Hepatocyte (in vitro differentiated cells): ENCODE data around the gene GRAP2. TPM values are rescaled to one million over a fixed set of nuclear protein-coding genes. Genes with fewer than 3 reads are reported as not detected.

Experiments used
- DNase-seq: peaks from one replicate; pipeline ENCODE4 v3.0.0-alpha.2; 2016; ENCODE audit warnings: low spot score
- H2AFZ ChIP-seq: fragments of 200-600 bp; sonication (generic); 2 replicates; pipeline ENCODE4 v1.6.0; 2016; ENCODE audit warnings: antibody characterized with exemption, mild to moderate bottlenecking
- H3K27ac ChIP-seq: fragments of 200-600 bp; sonication (generic); 2 replicates; pipeline ENCODE4 v1.5.1; 2016; ENCODE audit warnings: mild to moderate bottlenecking
- H3K27me3 ChIP-seq: fragments of 200-600 bp; sonication (generic); 2 replicates; pipeline ENCODE4 v1.6.1; 2016
- H3K36me3 ChIP-seq: fragments of 200-600 bp; sonication (generic); replicated peaks from 2 replicates; pipeline ENCODE4 v1.5.1; 2016; ENCODE audit warnings: low read depth; ENCODE audit not compliant: insufficient read depth
- H3K4me1 ChIP-seq: fragments of 200-600 bp; sonication (generic); 2 replicates; pipeline ENCODE4 v1.5.1; 2016; ENCODE audit warnings: mild to moderate bottlenecking, moderate library complexity; ENCODE audit not compliant: insufficient read depth
- H3K4me2 ChIP-seq: fragments of 200-600 bp; sonication (generic); 2 replicates; pipeline ENCODE4 v1.6.0; 2016
- H3K4me3 ChIP-seq: fragments of 200-600 bp; sonication (generic); 2 replicates; pipeline ENCODE4 v1.5.1; 2016; ENCODE audit warnings: mild to moderate bottlenecking
- H3K79me2 ChIP-seq: fragments of 200-600 bp; sonication (generic); 2 replicates; pipeline ENCODE4 v1.6.0; 2017; ENCODE audit warnings: mild to moderate bottlenecking
- H3K9me2 ChIP-seq: fragments of 200-600 bp; sonication (generic); replicated peaks from 2 replicates; pipeline ENCODE4 v1.6.0; 2017; ENCODE audit warnings: mild to moderate bottlenecking; ENCODE audit not compliant: insufficient read depth
- H3K9me3 ChIP-seq: fragments of 200-600 bp; sonication (generic); 2 replicates; pipeline ENCODE4 v1.5.1; 2016; ENCODE audit warnings: low read depth, mild to moderate bottlenecking
- H4K20me1 ChIP-seq: fragments of 200-600 bp; sonication (generic); 2 replicates; pipeline ENCODE4 v1.6.0; 2016; ENCODE audit warnings: mild to moderate bottlenecking; ENCODE audit not compliant: insufficient read depth, poor library complexity, severe bottlenecking
- EZH2 ChIP-seq: fragments of 200-600 bp; sonication (generic); IDR thresholded peaks from 2 replicates; pipeline ENCODE4 v1.6.1; 2016; ENCODE audit warnings: antibody characterized with exemption, mild to moderate bottlenecking, borderline replicate concordance
- EZH2phosphoT487 ChIP-seq: fragments of 200-600 bp; sonication (generic); IDR thresholded peaks from one replicate; pipeline ENCODE4 v1.6.1; 2018; ENCODE audit warnings: antibody characterized with exemption, mild to moderate bottlenecking, low read depth, moderate library complexity; ENCODE audit not compliant: unreplicated experiment, severe bottlenecking
- WGBS: methylation state at CpG from one replicate; pipeline ENCODE4 v1.1.6; 2016; ENCODE audit warnings: low lambda C conversion rate; ENCODE audit errors: missing lambda C conversion rate; 5-methylcytosine and 5-hydroxymethylcytosine counted together
- polyA plus RNA-seq: library from polyadenylated mRNA; unstranded; fragments of >200 nt; fragmentation: Nextera tagmentation; extraction: Ambion mirVana; gene quantifications from 2 replicates; pipeline ENCODE4 v1.2.1, GENCODE V29; 2016
- total RNA-seq: library from RNA; depleted of rRNA; stranded (reverse); fragments of >200 nt; gene quantifications from 2 replicates; pipeline ENCODE4 v1.2.3, GENCODE V29; 2014
- TF ChIP-seq, protein P1 (sequence below): fragments of 200-600 bp; sonication (generic); IDR thresholded peaks from 2 replicates; pipeline ENCODE4 v1.5.1; 2016; ENCODE audit warnings: antibody characterized with exemption, mild to moderate bottlenecking; ENCODE audit not compliant: poor library complexity

The GRAP2 gene
- total and polyA plus RNA-seq, 2 experiments from 2014 or later: 0.51 TPM; not detected in 1

DNA sequence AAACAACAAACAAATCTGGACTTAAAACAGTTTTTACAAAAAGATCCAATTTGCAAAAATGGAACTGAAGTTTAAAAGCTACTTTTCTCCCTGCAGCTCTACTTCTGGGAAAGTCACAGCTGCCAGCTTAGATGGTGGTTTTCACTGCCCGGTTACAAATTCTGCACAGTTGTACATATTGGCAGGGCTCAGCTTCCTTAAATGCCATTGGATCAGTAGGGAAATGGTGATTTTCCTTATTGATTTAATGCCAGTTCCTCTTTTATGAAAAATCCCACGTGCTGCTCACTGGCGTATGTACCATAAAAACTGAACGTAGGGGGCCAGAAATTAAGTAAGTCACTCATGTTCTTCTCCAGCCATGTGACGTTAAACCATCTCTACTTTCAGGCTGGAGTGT lies 22.8 kb downstream of the GRAP2 start:
- H2AFZ ChIP-seq: no peak overlapping the region
- no peaks in the 10 kb centered on the region for H3K9me3 ChIP-seq
- no peak for DNase-seq
- no peaks in the 10 kb centered on the region for H3K27me3 ChIP-seq
- H3K4me3 ChIP-seq: no peak overlapping the region
- H3K36me3 ChIP-seq: no peaks in the 10 kb centered on the region
- H3K79me2 ChIP-seq: no peaks in the 10 kb centered on the region
- WGBS: 78% methylated on average over 5 of the region's 5 CpGs
- TF ChIP-seq EZH2: no peak
- TF ChIP-seq EZH2phosphoT487: no peak
- TF ChIP-seq, protein P1, sequence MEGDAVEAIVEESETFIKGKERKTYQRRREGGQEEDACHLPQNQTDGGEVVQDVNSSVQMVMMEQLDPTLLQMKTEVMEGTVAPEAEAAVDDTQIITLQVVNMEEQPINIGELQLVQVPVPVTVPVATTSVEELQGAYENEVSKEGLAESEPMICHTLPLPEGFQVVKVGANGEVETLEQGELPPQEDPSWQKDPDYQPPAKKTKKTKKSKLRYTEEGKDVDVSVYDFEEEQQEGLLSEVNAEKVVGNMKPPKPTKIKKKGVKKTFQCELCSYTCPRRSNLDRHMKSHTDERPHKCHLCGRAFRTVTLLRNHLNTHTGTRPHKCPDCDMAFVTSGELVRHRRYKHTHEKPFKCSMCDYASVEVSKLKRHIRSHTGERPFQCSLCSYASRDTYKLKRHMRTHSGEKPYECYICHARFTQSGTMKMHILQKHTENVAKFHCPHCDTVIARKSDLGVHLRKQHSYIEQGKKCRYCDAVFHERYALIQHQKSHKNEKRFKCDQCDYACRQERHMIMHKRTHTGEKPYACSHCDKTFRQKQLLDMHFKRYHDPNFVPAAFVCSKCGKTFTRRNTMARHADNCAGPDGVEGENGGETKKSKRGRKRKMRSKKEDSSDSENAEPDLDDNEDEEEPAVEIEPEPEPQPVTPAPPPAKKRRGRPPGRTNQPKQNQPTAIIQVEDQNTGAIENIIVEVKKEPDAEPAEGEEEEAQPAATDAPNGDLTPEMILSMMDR: no peak
- H4K20me1 ChIP-seq: no peaks in the 10 kb centered on the region
- no peak overlapping the region for H3K4me2 ChIP-seq
- H3K27ac ChIP-seq: no peak overlapping the region
- H3K4me1 ChIP-seq: no peaks in the 10 kb centered on the region
- H3K9me2 ChIP-seq: no peaks in the 10 kb centered on the region

DNA sequence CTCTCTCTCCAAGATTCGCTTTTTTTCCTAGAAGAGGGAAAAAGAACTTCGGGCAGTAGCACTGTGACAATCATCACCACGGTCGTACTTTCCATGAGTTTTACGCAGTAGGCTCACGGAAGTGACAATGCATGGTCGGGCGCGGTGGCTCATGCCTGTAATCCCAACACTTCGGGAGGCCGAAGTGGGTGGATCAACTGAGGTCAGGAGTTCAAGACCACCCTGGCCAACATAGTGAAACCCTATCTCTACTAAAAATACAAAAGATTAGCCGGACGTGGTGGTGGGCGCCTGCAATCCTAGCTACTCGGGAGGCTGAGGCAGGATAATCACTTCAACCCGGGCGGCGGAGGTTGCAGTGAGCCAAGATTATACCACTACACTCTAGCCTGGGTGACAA lies 23.4 kb downstream of the GRAP2 start:
- Histone ChIP-seq H3K36me3 (no peaks in the 10 kb centered on the region), H3K4me2 (no peak overlapping the region), H3K4me3 (no peak overlapping the region), H4K20me1 (no peaks in the 10 kb centered on the region), H3K4me1 (no peaks in the 10 kb centered on the region), H3K9me3 (no peaks in the 10 kb centered on the region), H3K27me3 (no peaks in the 10 kb centered on the region), H3K9me2 (no peaks in the 10 kb centered on the region), H2AFZ (no peak overlapping the region), H3K27ac (no peak overlapping the region), H3K79me2 (no peaks in the 10 kb centered on the region)
- WGBS: 90% methylated on average over 18 of the region's 18 CpGs
- no peak for DNase-seq
- TF ChIP-seq EZH2phosphoT487 (no peak), EZH2 (no peak)
- TF ChIP-seq, protein P1: no peak

DNA sequence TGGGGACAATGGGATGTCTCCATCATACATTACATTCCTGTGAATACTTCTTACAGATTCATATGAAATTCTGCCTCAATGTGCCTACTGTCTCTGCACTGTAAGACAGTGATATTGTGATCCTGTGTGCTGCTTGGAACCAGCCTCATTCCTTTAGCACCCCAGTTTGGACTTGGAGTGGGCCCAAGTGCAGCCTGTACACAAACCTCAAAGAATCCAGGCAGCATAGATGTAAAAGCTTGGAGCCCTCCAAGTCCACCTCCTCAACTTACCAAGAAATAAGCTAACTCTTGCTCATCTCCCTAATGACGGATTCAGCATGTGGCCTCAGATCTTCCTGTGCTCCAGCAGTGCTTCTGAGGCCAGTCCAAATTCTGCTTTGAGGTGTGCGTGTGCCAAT lies 24.4 kb downstream of the GRAP2 start:
- H4K20me1 ChIP-seq: no peaks in the 10 kb centered on the region
- no peak for DNase-seq
- H3K27ac ChIP-seq: no peak overlapping the region
- H3K36me3 ChIP-seq: no peaks in the 10 kb centered on the region
- TF ChIP-seq EZH2: no peak
- TF ChIP-seq, protein P1: no peak
- no peak for TF ChIP-seq EZH2phosphoT487
- H3K9me2 ChIP-seq: no peaks in the 10 kb centered on the region
- H2AFZ ChIP-seq: no peak overlapping the region
- H3K79me2 ChIP-seq: no peaks in the 10 kb centered on the region
- H3K4me1 ChIP-seq: peaks cover 6% of the 10 kb centered on the region
- no peaks in the 10 kb centered on the region for H3K9me3 ChIP-seq
- H3K27me3 ChIP-seq: no peaks in the 10 kb centered on the region
- no peak overlapping the region for H3K4me3 ChIP-seq
- no peak overlapping the region for H3K4me2 ChIP-seq
- WGBS: 100% methylated on average over 2 of the region's 2 CpGs
